Endodermal cell (in vitro differentiated cells): ENCODE measurements around the gene SNPH. TPM values are rescaled to one million over a fixed set of nuclear protein-coding genes. Genes with fewer than 3 reads are reported as not detected.
A peak's percentile ranks its signal among the peaks of the same experiment; 100 is the strongest.
"Not testable (repeated sequence)": the region's sequence is repeated elsewhere in the genome, so short reads cannot be mapped to it uniquely, and the experiment has no call there.

Experiments used
- DNase-seq: peaks from one replicate; pipeline ENCODE4 v3.0.0-alpha.2; 2017
- H3K27ac ChIP-seq: 2 replicates; pipeline ENCODE4 v1.5.1; 2013; ENCODE audit warnings: mild to moderate bottlenecking, low read depth, low read length, moderate library complexity
- H3K27me3 ChIP-seq: 2 replicates; pipeline ENCODE4 v1.6.1; 2013; ENCODE audit warnings: mild to moderate bottlenecking, low read length, moderate library complexity; ENCODE audit not compliant: insufficient read depth, control insufficient read depth, poor library complexity, severe bottlenecking
- H3K36me3 ChIP-seq: 2 replicates; pipeline ENCODE4 v1.7.0; 2013; ENCODE audit warnings: mild to moderate bottlenecking, low read length, moderate library complexity; ENCODE audit not compliant: control insufficient read depth, insufficient read depth
- H3K4me1 ChIP-seq: one replicate; pipeline ENCODE4 v1.7.0; 2013; ENCODE audit warnings: low read length; ENCODE audit not compliant: control insufficient read depth, insufficient read depth
- H3K4me3 ChIP-seq: 2 replicates; pipeline ENCODE4 v1.5.1; 2013; ENCODE audit warnings: mild to moderate bottlenecking, low read length, moderate library complexity
- H3K9ac ChIP-seq: 2 replicates; pipeline ENCODE4 v1.6.1; 2013; ENCODE audit warnings: mild to moderate bottlenecking, low read length, moderate library complexity; ENCODE audit not compliant: poor library complexity, severe bottlenecking; ENCODE audit errors: extremely low read depth
- H3K9me3 ChIP-seq: 2 replicates; pipeline ENCODE4 v1.6.1; 2013; ENCODE audit warnings: mild to moderate bottlenecking, low read length, moderate library complexity; ENCODE audit not compliant: control insufficient read depth
- H3K27ac Mint-ChIP-seq: 2 replicates; pipeline ENCODE4 v1.8.0; 2020; ENCODE audit warnings: mixed read lengths
- H3K27me3 Mint-ChIP-seq: 2 replicates; pipeline ENCODE4 v1.8.0; 2021; ENCODE audit warnings: mild to moderate bottlenecking, mixed read lengths; ENCODE audit not compliant: insufficient read depth
- H3K36me3 Mint-ChIP-seq: 2 replicates; pipeline ENCODE4 v1.8.0; 2020; ENCODE audit warnings: low read depth, mixed read lengths
- H3K4me1 Mint-ChIP-seq: 2 replicates; pipeline ENCODE4 v1.8.0; 2020; ENCODE audit warnings: mixed read lengths
- H3K4me3 Mint-ChIP-seq: 2 replicates; pipeline ENCODE4 v1.8.0; 2020; ENCODE audit warnings: mild to moderate bottlenecking, moderate library complexity, mixed read lengths
- H3K9me3 Mint-ChIP-seq: 2 replicates; pipeline ENCODE4 v1.8.0; 2020; ENCODE audit warnings: mild to moderate bottlenecking, mixed read lengths
- CTCF ChIP-seq: fragments of 200-600 bp; sonication (generic); conservative IDR thresholded peaks from 2 replicates; pipeline ENCODE4 v1.5.0; 2021; ENCODE audit warnings: antibody characterized with exemption, mild to moderate bottlenecking
- WGBS, 2 experiments: methylation state at CpG; one replicate each; pipeline versions ENCODE4 v1.1.5 to v1.1.7; 2013; ENCODE audit warnings: missing lambda C conversion rate in 2 of 2, mixed read lengths in 1 of 2; ENCODE audit not compliant: insufficient coverage in 1 of 2, insufficient read length in 1 of 2; 5-methylcytosine and 5-hydroxymethylcytosine counted together
- long read RNA-seq, 4 experiments: library from polyadenylated mRNA in 2 of 4; library from RNA in 1 of 4; library from capped mRNA in 1 of 4; stranded (forward) in 3 of 4; unstranded in 1 of 4; transcript quantifications; one replicate each; pipeline ENCODE4 v2.0.0, GENCODE V29; 2020 to 2021; ENCODE audit warnings: inconsistent platforms in 1 of 4
- polyA plus RNA-seq, 2 experiments: library from polyadenylated mRNA; stranded (reverse); fragments of 50-300 nt; gene quantifications; one replicate each; pipeline ENCODE4 v1.2.3, GENCODE V29; 2013
- total RNA-seq, 2 donors: library from RNA; stranded (reverse); fragmentation: NEBNext Ultra II Directional in 1 of 2; extraction: Animal tissue kit (Norgen Biotek cat#: 25700) in 1 of 2; gene quantifications; 2 replicates in 1 of 2; 3 replicates in 1 of 2; pipeline ENCODE4 v1.2.1, GENCODE V29; 2021

Gene SNPH
- 1 to 10 TPM; 2.2 to 4.9 TPM for total RNA-seq
- polyA plus RNA-seq (2013, experiment 1 of 2) = 2.0 TPM
- polyA plus RNA-seq (2013, experiment 2 of 2) = 2.1 TPM
- long read RNA-seq, experiment 1 = 0 reads
- long read RNA-seq, experiment 2, full-length matches to known transcripts = 2 of 8 reads
- long read RNA-seq, experiment 2, partial matches to known transcripts = 6 of 8 reads
- long read RNA-seq, experiment 2, other reads (novel, unspliced or antisense) = 0 of 8 reads
- long read RNA-seq, experiment 3, full-length matches to known transcripts = 5 of 7 reads
- long read RNA-seq, experiment 3, partial matches to known transcripts = 0 of 7 reads
- long read RNA-seq, experiment 3, other reads (novel, unspliced or antisense) = 2 of 7 reads
- long read RNA-seq, experiment 4 = 0 reads

GRCh38 chr20:1266167-1266973, at the start of gene SNPH:
Gene SNPH (plus strand): TSS chr20:1266294. CDS start chr20:1296240, 29,946 bp downstream.
- WGBS, 2 experiments = 0% methylated on average over 11 to 58 of the region's 61 CpGs
- H3K27ac Mint-ChIP-seq = peak within 1 kb of the TSS; percentile 82

GRCh38 chr20:1216527-1217427, 49.3 kb upstream of the SNPH start:
- not testable (repeated sequence) for H3K36me3 Mint-ChIP-seq, H3K9ac ChIP-seq, H3K27ac Mint-ChIP-seq, H3K27ac ChIP-seq, H3K4me3 Mint-ChIP-seq, DNase-seq, H3K36me3 ChIP-seq, H3K4me3 ChIP-seq, H3K9me3 ChIP-seq, H3K4me1 ChIP-seq
- peaks cover 11% of the 10 kb centered on the region for H3K4me1 Mint-ChIP-seq
- 91 to 92% methylated on average over 7 to 19 of the region's 19 CpGs for WGBS, 2 experiments
- H3K27me3 ChIP-seq = peaks cover 24% of the 10 kb centered on the region
- peaks cover 47% of the 10 kb centered on the region for H3K27me3 Mint-ChIP-seq
- TF ChIP-seq CTCF = peak; percentile 48
- H3K9me3 Mint-ChIP-seq = peaks cover 18% of the 10 kb centered on the region

More at GRCh38 chr20:1266167-1266973, at the start of gene SNPH:
- Histone ChIP-seq H3K9ac (no peak within 1 kb of the TSS), H3K36me3 (no peaks in the 10 kb centered on the region), H3K27ac (no peak within 1 kb of the TSS), H3K4me3 (peak within 1 kb of the TSS; percentile 78), H3K27me3 (peaks cover 5% of the 10 kb centered on the region), H3K4me1 (peaks cover 8% of the 10 kb centered on the region), H3K9me3 (no peaks in the 10 kb centered on the region)
- H3K36me3 Mint-ChIP-seq = no peaks in the 10 kb centered on the region
- peak; percentile 89 for DNase-seq
- H3K4me1 Mint-ChIP-seq = peaks cover 21% of the 10 kb centered on the region
- peak within 1 kb of the TSS; percentile 56 for H3K4me3 Mint-ChIP-seq
- peaks cover 8% of the 10 kb centered on the region for H3K27me3 Mint-ChIP-seq
- H3K9me3 Mint-ChIP-seq = no peaks in the 10 kb centered on the region
- TF ChIP-seq CTCF = no peak

- H3K4me1 Mint-ChIP-seq, DNase-seq, H3K9ac ChIP-seq, H3K36me3 ChIP-seq, H3K4me3 Mint-ChIP-seq, H3K36me3 Mint-ChIP-seq, H3K9me3 ChIP-seq, H3K4me3 ChIP-seq, H3K4me1 ChIP-seq, H3K27ac ChIP-seq, H3K27ac Mint-ChIP-seq: not testable (repeated sequence)
- peaks cover 24% of the 10 kb centered on the region for H3K27me3 ChIP-seq
- Mint-ChIP-seq H3K27me3 (peaks cover 64% of the 10 kb centered on the region), H3K9me3 (peaks cover 16% of the 10 kb centered on the region)
- WGBS, 2 experiments = 100% methylated on average over 2 of the region's 4 CpGs; no CpG with 5 or more reads in 1 of the 2 experiments
Measured at GRCh38 chr20:1222750-1223149, 43.3 kb upstream of the SNPH start.
